Chondrocyte (in vitro differentiated cells): Measurements from ENCODE around the gene ABLIM2. TPM values are rescaled to one million over a fixed set of nuclear protein-coding genes. Genes with fewer than 3 reads are reported as not detected.

Source experiments
- DNase-seq: peaks from one replicate; pipeline ENCODE4 v3.0.0; 2021; ENCODE audit warnings: mixed read lengths, low spot score
- H3K27ac Mint-ChIP-seq: one replicate; pipeline ENCODE4 v1.8.0; 2021; ENCODE audit warnings: mild to moderate bottlenecking, moderate library complexity, mixed read lengths; ENCODE audit not compliant: unreplicated experiment
- H3K27me3 Mint-ChIP-seq: 2 replicates; pipeline ENCODE4 v1.8.0; 2021; ENCODE audit warnings: low read depth, mixed read lengths
- H3K36me3 Mint-ChIP-seq: 2 replicates; pipeline ENCODE4 v1.8.0; 2021; ENCODE audit warnings: low read depth, mixed read lengths
- H3K4me1 Mint-ChIP-seq: 2 replicates; pipeline ENCODE4 v1.8.0; 2021; ENCODE audit warnings: low read depth, mild to moderate bottlenecking, mixed read lengths
- H3K4me3 Mint-ChIP-seq: one replicate; pipeline ENCODE4 v1.8.0; 2021; ENCODE audit warnings: mild to moderate bottlenecking, moderate library complexity, mixed read lengths; ENCODE audit not compliant: unreplicated experiment
- H3K9me3 Mint-ChIP-seq: 2 replicates; pipeline ENCODE4 v1.8.0; 2021; ENCODE audit warnings: low read depth, mixed read lengths
- CTCF ChIP-seq: fragments of 200-600 bp; sonication (generic); IDR thresholded peaks from 2 replicates; pipeline ENCODE4 v1.5.0; 2021; ENCODE audit warnings: antibody characterized with exemption, mild to moderate bottlenecking, moderate library complexity
- total RNA-seq: library from RNA; stranded (reverse); gene quantifications from 3 replicates; pipeline ENCODE4 v1.2.1, GENCODE V29; 2021

The ABLIM2 gene
- total RNA-seq, 1 donor from 2014 or later: 0.47 TPM

DNA sequence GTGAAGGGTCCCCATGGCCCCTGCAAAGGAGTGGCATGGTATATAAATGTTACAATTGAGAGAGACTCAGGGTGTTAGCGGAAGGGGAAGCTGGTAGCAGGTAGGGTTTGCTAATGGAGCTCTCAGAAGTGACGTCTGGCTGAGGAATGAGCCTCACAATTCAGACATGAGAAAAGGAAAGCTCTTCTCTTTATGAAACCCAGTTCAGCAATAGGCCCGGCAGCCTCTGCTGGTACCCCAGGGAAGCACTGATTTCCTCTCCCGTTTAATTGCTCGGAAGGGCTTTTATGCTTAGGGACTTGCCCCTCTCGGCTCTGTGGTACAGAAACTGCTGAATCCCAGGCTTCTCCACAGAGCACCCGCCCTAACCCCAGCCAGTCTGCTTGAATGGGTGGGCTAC, 199.5 kb downstream of the ABLIM2 start:
- H3K27me3 Mint-ChIP-seq: no peaks in the 10 kb centered on the region
- TF ChIP-seq CTCF: no peak
- peaks cover 13% of the 10 kb centered on the region for H3K4me1 Mint-ChIP-seq
- no peak for DNase-seq
- no peaks in the 10 kb centered on the region for H3K9me3 Mint-ChIP-seq
- no peak overlapping the region for H3K4me3 Mint-ChIP-seq
- H3K36me3 Mint-ChIP-seq: no peaks in the 10 kb centered on the region
- no peak overlapping the region for H3K27ac Mint-ChIP-seq

- Mint-ChIP-seq H3K4me3 (no peak overlapping the region), H3K27ac (no peak overlapping the region), H3K36me3 (no peaks in the 10 kb centered on the region), H3K27me3 (no peaks in the 10 kb centered on the region), H3K9me3 (no peaks in the 10 kb centered on the region), H3K4me1 (peaks cover 8% of the 10 kb centered on the region)
- no peak for TF ChIP-seq CTCF
- DNase-seq: no peak
Measured at GRCh38 chr4:7956934-7957656, 201.5 kb downstream of the ABLIM2 start.

- H3K36me3 Mint-ChIP-seq: peaks cover under 1% of the 10 kb centered on the region
- peaks cover 8% of the 10 kb centered on the region for H3K4me1 Mint-ChIP-seq
- TF ChIP-seq CTCF: no peak
- no peak overlapping the region for H3K4me3 Mint-ChIP-seq
- no peaks in the 10 kb centered on the region for H3K27me3 Mint-ChIP-seq
- no peak for DNase-seq
- H3K9me3 Mint-ChIP-seq: no peaks in the 10 kb centered on the region
- no peak overlapping the region for H3K27ac Mint-ChIP-seq
Measured at GRCh38 chr4:7956270-7956808, 202.3 kb downstream of the ABLIM2 start.

- Mint-ChIP-seq H3K4me1 (peaks cover 4% of the 10 kb centered on the region), H3K27ac (no peak overlapping the region)
Measured at GRCh38 chr4:7955393-7955792, 203.2 kb downstream of the ABLIM2 start.

DNA sequence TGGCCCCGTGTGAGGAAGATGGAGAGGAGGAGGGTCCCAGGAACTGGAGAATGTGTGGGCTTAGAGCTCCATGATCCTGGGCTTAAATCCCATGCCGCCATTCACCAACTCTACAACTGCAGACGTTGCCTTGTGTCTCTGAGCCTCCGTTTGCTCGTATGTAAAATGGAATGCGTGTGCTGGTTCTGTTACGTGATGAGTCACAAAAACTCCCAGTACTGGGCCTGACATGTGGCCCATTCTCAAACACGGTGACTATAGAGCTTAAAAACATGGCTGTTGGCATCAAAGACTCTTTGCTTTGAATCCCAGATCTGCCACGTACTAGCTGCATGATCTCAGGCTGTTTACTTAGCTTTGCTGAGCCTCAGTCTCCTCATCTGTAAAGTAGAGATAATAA, 206.0 kb downstream of the ABLIM2 start:
- Mint-ChIP-seq H3K36me3 (peaks cover 2% of the 10 kb centered on the region), H3K9me3 (no peaks in the 10 kb centered on the region), H3K4me3 (no peak overlapping the region), H3K27me3 (peaks cover 10% of the 10 kb centered on the region), H3K27ac (no peak overlapping the region), H3K4me1 (peaks cover 4% of the 10 kb centered on the region)
- no peak for DNase-seq
- TF ChIP-seq CTCF: no peak

More at GRCh38 chr4:7955393-7955792, 203.2 kb downstream of the ABLIM2 start:
- no peak for DNase-seq
- TF ChIP-seq CTCF: no peak
- H3K4me3 Mint-ChIP-seq: no peak overlapping the region
- H3K36me3 Mint-ChIP-seq: peaks cover 2% of the 10 kb centered on the region
- H3K27me3 Mint-ChIP-seq: no peaks in the 10 kb centered on the region
- no peaks in the 10 kb centered on the region for H3K9me3 Mint-ChIP-seq
